Neuronal stem cell (in vitro differentiated cells): Measurements from ENCODE around the gene RHOA.
"Not testable (repeated sequence)": the region's sequence is repeated elsewhere in the genome, so short reads cannot be mapped to it uniquely, and the experiment has no call there.

Experiments used
- DNase-seq: peaks from one replicate; pipeline ENCODE4 v3.0.0-alpha.2; 2013; ENCODE audit warnings: low spot score
- H2AFZ ChIP-seq: one replicate; pipeline ENCODE4 v1.6.1; 2013; ENCODE audit warnings: mild to moderate bottlenecking, low read length, inconsistent platforms
- H2AK5ac ChIP-seq: 2 replicates; pipeline ENCODE4 v1.6.1; 2013; ENCODE audit warnings: low read depth, mild to moderate bottlenecking, inconsistent platforms, low read length, moderate library complexity, mixed read lengths
- H2BK120ac ChIP-seq: 2 replicates; pipeline ENCODE4 v1.6.1; 2013; ENCODE audit warnings: low read depth, mild to moderate bottlenecking, inconsistent platforms, low read length, moderate library complexity, mixed read lengths
- H2BK12ac ChIP-seq: one replicate; pipeline ENCODE4 v1.6.1; 2013; ENCODE audit warnings: low read length, inconsistent platforms
- H2BK15ac ChIP-seq: 2 replicates; pipeline ENCODE4 v1.6.1; 2013; ENCODE audit warnings: mild to moderate bottlenecking, low read length, inconsistent platforms, mixed read lengths
- H2BK5ac ChIP-seq: one replicate; pipeline ENCODE4 v1.6.1; 2013; ENCODE audit warnings: inconsistent platforms, mild to moderate bottlenecking, low read length, moderate library complexity
- H3K14ac ChIP-seq: one replicate; pipeline ENCODE4 v1.6.1; 2013; ENCODE audit warnings: low read length, inconsistent platforms
- H3K18ac ChIP-seq: 2 replicates; pipeline ENCODE4 v1.6.1; 2013; ENCODE audit warnings: low read length, inconsistent platforms
- H3K23ac ChIP-seq: 2 replicates; pipeline ENCODE4 v1.6.1; 2013; ENCODE audit warnings: low read depth, mild to moderate bottlenecking, mixed read lengths, low read length, inconsistent platforms; ENCODE audit not compliant: poor library complexity
- H3K27ac ChIP-seq: replicated peaks from 3 replicates; pipeline ENCODE4 v1.5.1; 2013; ENCODE audit warnings: low read length, inconsistent platforms
- H3K27me3 ChIP-seq, 3 experiments: 2 replicates each; pipeline ENCODE4 v1.6.1; 2013; ENCODE audit warnings: low read length in 3 of 3, mild to moderate bottlenecking in 2 of 3, inconsistent platforms in 1 of 3, low read depth in 1 of 3, mixed read lengths in 1 of 3, moderate library complexity in 1 of 3; ENCODE audit not compliant: control insufficient read depth in 3 of 3, insufficient read depth in 3 of 3
- H3K36me3 ChIP-seq, 2 donors: replicated peaks in 1 of 2; 2 replicates each; pipeline ENCODE4 v1.6.1; 2013; ENCODE audit warnings: low read length in 2 of 2; ENCODE audit not compliant: control insufficient read depth in 2 of 2, insufficient read depth in 2 of 2
- H3K4ac ChIP-seq: 2 replicates; pipeline ENCODE4 v1.6.1; 2013; ENCODE audit warnings: inconsistent platforms, mild to moderate bottlenecking, low read length, moderate library complexity
- H3K4me1 ChIP-seq, 2 donors: 1 replicate in 1 of 2; 2 replicates in 1 of 2; pipeline ENCODE4 v1.6.1; 2013; ENCODE audit warnings: low read length in 2 of 2, low read depth in 1 of 2; ENCODE audit not compliant: control insufficient read depth in 2 of 2, insufficient read depth in 1 of 2
- H3K4me2 ChIP-seq: one replicate; pipeline ENCODE4 v1.6.1; 2013; ENCODE audit warnings: mild to moderate bottlenecking, low read length, inconsistent platforms; ENCODE audit not compliant: insufficient read depth, poor library complexity, severe bottlenecking
- H3K4me3 ChIP-seq, 2 donors: 2 replicates each; pipeline ENCODE4 v1.5.1; 2013; ENCODE audit warnings: low read length in 2 of 2, mild to moderate bottlenecking in 2 of 2, inconsistent platforms in 1 of 2, moderate library complexity in 1 of 2
- H3K79me1 ChIP-seq: one replicate; pipeline ENCODE4 v1.6.1; 2013; ENCODE audit warnings: low read depth, mild to moderate bottlenecking, inconsistent platforms, low read length, moderate library complexity
- H3K9ac ChIP-seq: one replicate; pipeline ENCODE4 v1.6.1; 2013; ENCODE audit warnings: mild to moderate bottlenecking, low read depth, low read length, inconsistent platforms; ENCODE audit not compliant: poor library complexity
- H3K9me3 ChIP-seq, 2 donors: replicated peaks in 1 of 2; 2 replicates each; pipeline versions ENCODE3 to v1.6.1; 2013; ENCODE audit warnings: low read length in 2 of 2, mild to moderate bottlenecking in 2 of 2, inconsistent platforms in 1 of 2, low read depth in 1 of 2, mixed read lengths in 1 of 2, moderate library complexity in 1 of 2; ENCODE audit not compliant: control insufficient read depth in 2 of 2, insufficient read depth in 1 of 2
- H4K8ac ChIP-seq: one replicate; pipeline ENCODE4 v1.6.1; 2013; ENCODE audit warnings: low read depth, mild to moderate bottlenecking, inconsistent platforms, low read length, moderate library complexity
- H4K91ac ChIP-seq: one replicate; pipeline ENCODE4 v1.6.1; 2013; ENCODE audit warnings: low read length, low read depth, mild to moderate bottlenecking, inconsistent platforms; ENCODE audit not compliant: poor library complexity
- WGBS, 2 donors: extraction: QIAGEN DNeasy Blood & Tissue Kit; methylation state at CpG; one replicate each; pipeline ENCODE4 v1.1.7; 2013; ENCODE audit warnings: missing lambda C conversion rate in 2 of 2, mixed read lengths in 1 of 2; ENCODE audit not compliant: insufficient read length in 2 of 2, insufficient replicate concordance in 1 of 2; ENCODE audit errors: extremely low coverage in 2 of 2; 5-methylcytosine and 5-hydroxymethylcytosine counted together

Gene RHOA

GRCh38 chr3:49406571-49407565 lies 4.9 kb downstream of the RHOA start:
- no peak overlapping the region for H3K27ac ChIP-seq
- peaks cover 3 to 6% of the 10 kb centered on the region in 2 donors for H3K4me1 ChIP-seq
- H3K4me3 ChIP-seq, result no peak overlapping the region
- no peak overlapping the region for H2BK12ac ChIP-seq
- no CpG with 5 or more reads among the region's 17 CpGs for WGBS, 2 donors
- no peak overlapping the region for H2AK5ac ChIP-seq
- no peaks in the 10 kb centered on the region for H3K27me3 ChIP-seq
- no peak overlapping the region for H3K9ac ChIP-seq
- H2BK15ac ChIP-seq, result no peak overlapping the region
- H3K4me2 ChIP-seq, result no peak overlapping the region
- H2AFZ ChIP-seq, result no peak overlapping the region
- peaks cover 4 to 27% of the 10 kb centered on the region in 2 donors for H3K36me3 ChIP-seq
- H3K4ac ChIP-seq, result no peak overlapping the region
- H2BK120ac ChIP-seq, result no peak overlapping the region
- H3K18ac ChIP-seq, result no peak overlapping the region
- H4K91ac ChIP-seq, result no peak overlapping the region
- no peak overlapping the region for H3K23ac ChIP-seq
- H4K8ac ChIP-seq, result no peak overlapping the region
- peaks cover 0 to 4% of the 10 kb centered on the region in 2 donors for H3K9me3 ChIP-seq
- peaks cover 5% of the 10 kb centered on the region for H3K79me1 ChIP-seq
- no peak overlapping the region for H2BK5ac ChIP-seq
- H3K14ac ChIP-seq, result no peak overlapping the region
- DNase-seq, result no peak

- H3K23ac ChIP-seq, H2BK120ac ChIP-seq, H2BK15ac ChIP-seq, H4K91ac ChIP-seq, H2AK5ac ChIP-seq, H3K18ac ChIP-seq, H4K8ac ChIP-seq, H3K9me3 ChIP-seq, H3K4ac ChIP-seq, H3K27ac ChIP-seq, H3K4me1 ChIP-seq, H3K79me1 ChIP-seq, H2BK12ac ChIP-seq, DNase-seq, H3K4me3 ChIP-seq, H2AFZ ChIP-seq, H3K27me3 ChIP-seq, H3K4me2 ChIP-seq, H3K9ac ChIP-seq, H3K14ac ChIP-seq, H2BK5ac ChIP-seq: not testable (repeated sequence)
- no CpG with 5 or more reads among the region's 9 CpGs for WGBS, 2 donors
- H3K36me3 ChIP-seq, result peaks cover 4 to 36% of the 10 kb centered on the region in 2 donors
Measured at GRCh38 chr3:49405570-49405969, 6.2 kb downstream of the RHOA start.

GRCh38 chr3:49403891-49404290 lies 7.9 kb downstream of the RHOA start:
- Histone ChIP-seq H4K91ac (no peak overlapping the region), H3K4me1 (no peaks in the 10 kb centered on the region), H3K18ac (no peak overlapping the region), H2BK12ac (no peak overlapping the region), H2BK15ac (no peak overlapping the region), H3K27ac (no peak overlapping the region), H3K36me3 (peaks cover 4 to 40% of the 10 kb centered on the region in 2 donors), H2AFZ (no peak overlapping the region), H2AK5ac (no peak overlapping the region), H3K4me2 (no peak overlapping the region), H2BK120ac (no peak overlapping the region), H3K9ac (no peak overlapping the region), H3K14ac (no peak overlapping the region), H3K4me3 (no peak overlapping the region), H4K8ac (no peak overlapping the region), H3K9me3 (peaks cover 0 to 4% of the 10 kb centered on the region in 2 donors), H3K79me1 (peaks cover 7% of the 10 kb centered on the region), H2BK5ac (no peak overlapping the region), H3K4ac (no peak overlapping the region), H3K27me3 (no peaks in the 10 kb centered on the region), H3K23ac (no peak overlapping the region)
- DNase-seq, result no peak
- no CpG with 5 or more reads among the region's 5 CpGs for WGBS, 2 donors

GRCh38 chr3:49401766-49402165 lies 10.0 kb downstream of the RHOA start:
- no peak overlapping the region for H3K9ac ChIP-seq
- no peak overlapping the region for H3K18ac ChIP-seq
- H3K4me2 ChIP-seq, result no peak overlapping the region
- no peak for DNase-seq
- H3K9me3 ChIP-seq, result peaks cover 0 to 4% of the 10 kb centered on the region in 2 donors
- H3K27me3 ChIP-seq, result no peaks in the 10 kb centered on the region
- H3K27ac ChIP-seq, result no peak overlapping the region
- no peak overlapping the region for H2BK15ac ChIP-seq
- no peak overlapping the region for H2AK5ac ChIP-seq
- H3K23ac ChIP-seq, result no peak overlapping the region
- H2BK5ac ChIP-seq, result no peak overlapping the region
- no peak overlapping the region for H2BK12ac ChIP-seq
- WGBS, 2 donors, result no CpG with 5 or more reads among the region's 2 CpGs
- H3K36me3 ChIP-seq, result peaks cover 4 to 56% of the 10 kb centered on the region in 2 donors
- no peak overlapping the region for H4K8ac ChIP-seq
- H3K4me1 ChIP-seq, result no peaks in the 10 kb centered on the region
- no peak overlapping the region for H2AFZ ChIP-seq
- H4K91ac ChIP-seq, result no peak overlapping the region
- peaks cover 7% of the 10 kb centered on the region for H3K79me1 ChIP-seq
- H3K4me3 ChIP-seq, result no peak overlapping the region
- H2BK120ac ChIP-seq, result no peak overlapping the region
- no peak overlapping the region for H3K4ac ChIP-seq
- no peak overlapping the region for H3K14ac ChIP-seq
